ENCODE data around the gene CREM.
"Not testable (repeated sequence)": the region's sequence is repeated elsewhere in the genome, so short reads cannot be mapped to it uniquely, and the experiment has no call there.

Gene CREM

GRCh38 chr10:35126530-35127288, at the start of gene CREM:
Gene CREM, plus strand, starts transcription at chr10:35126846. Its CDS starts 10,990 bp downstream, at chr10:35137836.
- no peak for FAIRE-seq

GRCh38 chr10:35079265-35079664, 47.4 kb upstream of the CREM start:
- FAIRE-seq = no peak

GRCh38 chr10:35079763-35080162, 46.9 kb upstream of the CREM start:
- FAIRE-seq = no peak

GRCh38 chr10:35080261-35080660, 46.4 kb upstream of the CREM start:
- not testable (repeated sequence) for FAIRE-seq

- no peak for FAIRE-seq
Measured at GRCh38 chr10:35083242-35083641, 43.4 kb upstream of the CREM start.

- FAIRE-seq = no peak
Measured at GRCh38 chr10:35089611-35090161, 37.0 kb upstream of the CREM start.

- no peak for FAIRE-seq
Measured at GRCh38 chr10:35090162-35090954, 36.3 kb upstream of the CREM start, which contains the start of gene CUL2. Gene CUL2, minus strand, starts transcription at chr10:35090341. Its CDS starts 19,024 bp downstream, at chr10:35071317.

- no peak for FAIRE-seq
Measured at GRCh38 chr10:35091994-35092790, 34.5 kb upstream of the CREM start.

- no peak for FAIRE-seq
Measured at GRCh38 chr10:35092851-35093250, 33.8 kb upstream of the CREM start.

GRCh38 chr10:35096312-35096711, 30.3 kb upstream of the CREM start:
- FAIRE-seq = no peak

- FAIRE-seq = no peak
Measured at GRCh38 chr10:35097510-35097909, 29.1 kb upstream of the CREM start.

GRCh38 chr10:35103882-35104281, 22.8 kb upstream of the CREM start:
- no peak for FAIRE-seq

- no peak for FAIRE-seq
Measured at GRCh38 chr10:35112571-35112970, 14.1 kb upstream of the CREM start.

GRCh38 chr10:35119378-35119777, 7.3 kb upstream of the CREM start:
- FAIRE-seq = no peak

GRCh38 chr10:35124540-35124939, 2.1 kb upstream of the CREM start:
- FAIRE-seq = no peak

- no peak for FAIRE-seq
Measured at GRCh38 chr10:35126062-35126529, 550 bp upstream of the CREM start.

- FAIRE-seq = no peak
Measured at GRCh38 chr10:35127289-35127891, 744 bp downstream of the CREM start.

GRCh38 chr10:35129185-35129674, 2.6 kb downstream of the CREM start:
- no peak for FAIRE-seq

- FAIRE-seq = no peak
Measured at GRCh38 chr10:35130663-35131062, 4.0 kb downstream of the CREM start.

- no peak for FAIRE-seq
Measured at GRCh38 chr10:35132727-35133126, 6.1 kb downstream of the CREM start.

GRCh38 chr10:35133586-35133985, 6.9 kb downstream of the CREM start:
- no peak for FAIRE-seq

GRCh38 chr10:35135861-35136260, 9.2 kb downstream of the CREM start:
- no peak for FAIRE-seq
